Measurements from ENCODE around the gene DDAH2.

DDAH2 gene

GRCh38 chr6:31765910-31766794, 37.1 kb upstream of the DDAH2 start:
- no peak for TF ChIP-seq ZFX (IDR thresholded peaks at IDR 0.05; ENCODE audit: borderline replicate concordance)
- TF ChIP-seq, protein P1, sequence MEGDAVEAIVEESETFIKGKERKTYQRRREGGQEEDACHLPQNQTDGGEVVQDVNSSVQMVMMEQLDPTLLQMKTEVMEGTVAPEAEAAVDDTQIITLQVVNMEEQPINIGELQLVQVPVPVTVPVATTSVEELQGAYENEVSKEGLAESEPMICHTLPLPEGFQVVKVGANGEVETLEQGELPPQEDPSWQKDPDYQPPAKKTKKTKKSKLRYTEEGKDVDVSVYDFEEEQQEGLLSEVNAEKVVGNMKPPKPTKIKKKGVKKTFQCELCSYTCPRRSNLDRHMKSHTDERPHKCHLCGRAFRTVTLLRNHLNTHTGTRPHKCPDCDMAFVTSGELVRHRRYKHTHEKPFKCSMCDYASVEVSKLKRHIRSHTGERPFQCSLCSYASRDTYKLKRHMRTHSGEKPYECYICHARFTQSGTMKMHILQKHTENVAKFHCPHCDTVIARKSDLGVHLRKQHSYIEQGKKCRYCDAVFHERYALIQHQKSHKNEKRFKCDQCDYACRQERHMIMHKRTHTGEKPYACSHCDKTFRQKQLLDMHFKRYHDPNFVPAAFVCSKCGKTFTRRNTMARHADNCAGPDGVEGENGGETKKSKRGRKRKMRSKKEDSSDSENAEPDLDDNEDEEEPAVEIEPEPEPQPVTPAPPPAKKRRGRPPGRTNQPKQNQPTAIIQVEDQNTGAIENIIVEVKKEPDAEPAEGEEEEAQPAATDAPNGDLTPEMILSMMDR (IDR thresholded peaks at IDR 0.05) = no peak
- no peak overlapping the region for H3K27ac ChIP-seq

DNA sequence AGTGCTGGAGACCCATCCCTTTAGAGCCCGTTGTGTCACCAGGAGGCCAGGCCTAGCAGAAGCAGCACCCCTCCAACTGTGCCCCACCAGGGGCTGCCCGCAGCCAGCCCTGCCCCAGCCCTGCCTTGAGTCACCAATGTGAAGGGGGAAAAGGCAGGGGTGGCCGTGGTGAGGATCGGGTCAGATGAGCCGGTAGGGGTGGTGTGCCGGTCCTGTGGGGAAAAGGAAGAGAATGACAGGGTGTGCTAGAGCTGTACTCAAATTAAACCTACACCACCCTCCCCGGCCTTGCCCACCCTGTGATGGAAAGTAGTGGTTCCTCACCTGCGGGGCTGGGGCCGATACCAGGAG, 36.4 kb upstream of the DDAH2 start:
- H3K27ac ChIP-seq = no peak overlapping the region
- no peak for TF ChIP-seq ZFX (IDR thresholded peaks at IDR 0.05; ENCODE audit: borderline replicate concordance)
- TF ChIP-seq, protein P1 (IDR thresholded peaks at IDR 0.05) = no peak

- H3K27ac ChIP-seq = peak overlapping the region; percentile 23; the same call in 1 of the 2 replicates
- TF ChIP-seq, protein P1 (IDR thresholded peaks at IDR 0.05) = no peak
- TF ChIP-seq ZFX (IDR thresholded peaks at IDR 0.05; ENCODE audit: borderline replicate concordance) = no peak
Observed at GRCh38 chr6:31764198-31764597, 35.1 kb upstream of the DDAH2 start.

- no peak for TF ChIP-seq ZFX (IDR thresholded peaks at IDR 0.05; ENCODE audit: borderline replicate concordance)
- TF ChIP-seq, protein P1 (IDR thresholded peaks at IDR 0.05) = no peak
Observed at GRCh38 chr6:31763619-31763940, 34.5 kb upstream of the DDAH2 start.

DNA sequence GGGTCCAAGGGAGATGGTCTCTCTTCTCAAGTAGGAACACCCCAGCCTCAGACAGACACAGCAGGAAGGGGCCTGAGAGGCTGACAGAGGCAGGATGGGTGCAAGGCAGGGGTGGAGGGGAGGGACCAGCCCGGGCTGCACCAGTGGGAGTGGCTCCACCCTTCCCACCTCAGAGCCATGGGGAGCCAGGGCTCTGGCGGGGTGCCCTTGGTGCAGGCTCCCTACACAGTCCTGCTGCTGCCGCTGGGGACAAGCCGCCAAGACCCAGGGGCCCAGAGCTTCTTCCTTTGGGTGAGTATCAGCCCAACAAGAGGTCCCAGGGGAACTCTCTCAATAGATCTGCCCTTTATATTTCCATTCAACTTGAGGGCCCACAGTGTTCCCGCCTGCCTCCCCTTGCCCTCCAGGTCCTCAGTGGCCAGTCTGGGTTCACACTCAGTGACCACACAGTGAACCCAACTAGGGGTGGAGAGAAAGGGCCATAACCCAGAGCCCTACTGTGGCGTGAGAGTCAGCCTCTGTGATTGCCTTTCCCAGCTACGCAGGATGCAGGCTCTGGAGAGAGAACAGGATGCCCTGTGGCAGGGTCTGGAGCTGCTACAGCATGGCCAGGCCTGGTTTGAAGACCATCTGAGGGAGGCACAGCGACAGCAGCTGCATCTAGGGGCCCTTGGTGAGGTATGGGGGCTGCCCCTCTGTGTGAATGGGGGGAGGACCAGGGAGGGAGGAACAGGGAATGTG, 33.9 kb upstream of the DDAH2 start:
- peak overlapping the region; percentile 23; the same call in 1 of the 2 replicates for H3K27ac ChIP-seq

More at GRCh38 chr6:31763619-31763940, 34.5 kb upstream of the DDAH2 start:
- peak overlapping the region; percentile 23; the same call in 1 of the 2 replicates for H3K27ac ChIP-seq

GRCh38 chr6:31762356-31762755, 33.3 kb upstream of the DDAH2 start, which contains the start of gene SAPCD1:
Gene SAPCD1 (plus strand): TSS chr6:31762656. CDS start chr6:31763055, 399 bp downstream.
- peak within 1 kb of the TSS; percentile 23; the same call in 1 of the 2 replicates for H3K27ac ChIP-seq

More for the DNA sequence above, 33.9 kb upstream of the DDAH2 start:
- no peak for TF ChIP-seq ZFX (IDR thresholded peaks at IDR 0.05; ENCODE audit: borderline replicate concordance)
- TF ChIP-seq, protein P1 (IDR thresholded peaks at IDR 0.05) = no peak

More at GRCh38 chr6:31762356-31762755, 33.3 kb upstream of the DDAH2 start, which contains the start of gene SAPCD1:
- TF ChIP-seq ZFX (IDR thresholded peaks at IDR 0.05; ENCODE audit: borderline replicate concordance) = no peak
- TF ChIP-seq, protein P1 (IDR thresholded peaks at IDR 0.05) = no peak

Measured in 22Rv1 (cell line).